Fibroblast of lung (primary cell): ENCODE data around the gene RNF150. TPM values are rescaled to one million over a fixed set of nuclear protein-coding genes. Genes with fewer than 3 reads are reported as not detected.

Source experiments
- DNase-seq, 2 donors: peaks; one replicate each; pipeline versions ENCODE4 v3.0.0 to v3.0.0-alpha.2; 2010; ENCODE audit warnings: low read depth in 2 of 2
- H2AFZ ChIP-seq: 2 replicates; pipeline ENCODE4 v1.5.1; 2012; ENCODE audit warnings: low read length, control low read depth, inconsistent platforms
- H3K27ac ChIP-seq: 2 replicates; pipeline ENCODE4 v1.5.1; 2011; ENCODE audit warnings: low read length, control low read depth; ENCODE audit not compliant: insufficient read depth
- H3K27me3 ChIP-seq: 2 replicates; pipeline ENCODE4 v1.5.1; 2011; ENCODE audit warnings: mild to moderate bottlenecking, low read length; ENCODE audit not compliant: control insufficient read depth, insufficient read depth
- H3K36me3 ChIP-seq: 2 replicates; pipeline ENCODE4 v1.5.1; 2011; ENCODE audit warnings: low read length; ENCODE audit not compliant: control insufficient read depth, insufficient read depth
- H3K4me1 ChIP-seq: 2 replicates; pipeline ENCODE4 v1.5.1; 2011; ENCODE audit warnings: low read length; ENCODE audit not compliant: control insufficient read depth, insufficient read depth; ENCODE audit errors: extremely low read depth
- H3K4me2 ChIP-seq: 2 replicates; pipeline ENCODE4 v1.5.1; 2011; ENCODE audit warnings: low read length, control low read depth; ENCODE audit not compliant: insufficient read depth; ENCODE audit errors: extremely low read depth
- H3K4me3 ChIP-seq, 4 experiments: fragments of 200-600 bp in 1 of 4; sonication (generic) in 1 of 4; replicated peaks in 1 of 4; 2 replicates each; pipeline ENCODE4 v1.5.1; 2011 to 2016; ENCODE audit warnings: low read length in 4 of 4, low read depth in 3 of 4, mild to moderate bottlenecking in 3 of 4, control low read depth in 2 of 4, inconsistent platforms in 1 of 4, mixed read lengths in 1 of 4; ENCODE audit not compliant: insufficient read depth in 1 of 4; ENCODE audit errors: control extremely low read depth in 1 of 4
- H3K79me2 ChIP-seq: 2 replicates; pipeline ENCODE4 v1.5.1; 2012; ENCODE audit warnings: mild to moderate bottlenecking, low read length, inconsistent platforms; ENCODE audit not compliant: control insufficient read depth, insufficient read depth
- H3K9ac ChIP-seq: 2 replicates; pipeline ENCODE4 v1.5.1; 2011; ENCODE audit warnings: mild to moderate bottlenecking, low read length, control low read depth; ENCODE audit not compliant: insufficient read depth
- H3K9me3 ChIP-seq: 2 replicates; pipeline ENCODE4 v1.5.1; 2012; ENCODE audit warnings: low read depth, low read length; ENCODE audit not compliant: control insufficient read depth, insufficient read depth
- H4K20me1 ChIP-seq: 2 replicates; pipeline ENCODE4 v1.5.1; 2011; ENCODE audit warnings: low read length; ENCODE audit not compliant: control insufficient read depth, insufficient read depth; ENCODE audit errors: extremely low read depth
- CTCF ChIP-seq, 2 donors: IDR thresholded peaks in 1 of 2; conservative IDR thresholded peaks in 1 of 2; 1 replicate in 1 of 2; 2 replicates in 1 of 2; pipeline ENCODE4 v1.5.1; 2011 to 2012; ENCODE audit warnings: low read length in 2 of 2, control low read depth in 1 of 2, inconsistent platforms in 1 of 2, low read depth in 1 of 2, mild to moderate bottlenecking in 1 of 2
- EZH2 ChIP-seq: IDR thresholded peaks from 2 replicates; pipeline ENCODE4 v1.5.1; 2012; ENCODE audit warnings: low read length, control low read depth, mild to moderate bottlenecking; ENCODE audit errors: missing control alignments
- polyA plus RNA-seq, 2 donors: library from polyadenylated mRNA; depleted of rRNA in 1 of 2; stranded (reverse) in 1 of 2; unstranded in 1 of 2; fragments of >200 nt; gene quantifications; 2 replicates each; pipeline ENCODE4 v1.2.1, GENCODE V29; 2011 to 2012; ENCODE audit warnings: missing spikeins in 1 of 2
- total RNA-seq: library from RNA; depleted of rRNA; stranded (reverse); fragments of >200 nt; gene quantifications from 2 replicates; pipeline ENCODE4 v1.2.1, GENCODE V29; 2014

Gene RNF150
- total and polyA plus RNA-seq, 2 donors (not counting 1 experiment from before 2014, with no cell fraction given): 0.66 to 5.6 TPM

DNA sequence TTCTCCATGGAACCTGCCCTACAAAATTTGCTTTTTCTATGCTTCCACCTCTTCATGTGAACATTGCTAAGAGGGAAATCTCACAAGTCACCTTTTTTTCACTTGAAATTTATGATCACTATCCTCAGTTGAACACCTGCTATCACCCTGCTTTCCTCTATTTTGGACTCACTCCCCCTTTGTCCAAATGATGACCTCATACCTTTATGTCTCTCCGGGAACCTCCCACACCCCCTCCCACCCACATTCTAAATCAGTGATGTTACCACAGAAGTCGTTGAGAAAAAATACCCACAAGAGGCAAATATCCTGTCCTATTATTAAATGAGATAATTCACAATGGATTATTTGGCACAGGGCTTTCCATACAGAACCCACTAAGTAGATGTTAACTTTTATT is 156.5 kb downstream of the RNF150 start:
- no peak overlapping the region for H3K27ac ChIP-seq
- no peaks in the 10 kb centered on the region for H4K20me1 ChIP-seq
- H3K4me3 ChIP-seq: no peak overlapping the region
- H3K79me2 ChIP-seq: no peaks in the 10 kb centered on the region
- no peaks in the 10 kb centered on the region for H3K36me3 ChIP-seq
- no peaks in the 10 kb centered on the region for H3K27me3 ChIP-seq
- H3K9ac ChIP-seq: no peak overlapping the region
- H3K4me2 ChIP-seq: no peak overlapping the region
- H2AFZ ChIP-seq: no peak overlapping the region
- no peaks in the 10 kb centered on the region for H3K9me3 ChIP-seq
- H3K4me1 ChIP-seq: no peaks in the 10 kb centered on the region
- TF ChIP-seq CTCF (conservative IDR thresholded peaks at IDR 0.05 in 1 of 2, IDR thresholded peaks at IDR 0.05 in 1 of 2; ENCODE audit: low read depth in 1 of 2, low read length in 2 of 2) (no peak), EZH2 (no peak)
- peak in 1 of 2 donors; percentile 20 for DNase-seq

- Histone ChIP-seq H3K9me3 (no peaks in the 10 kb centered on the region), H3K27ac (no peak overlapping the region), H4K20me1 (no peaks in the 10 kb centered on the region), H2AFZ (no peak overlapping the region), H3K4me3 (no peak overlapping the region), H3K27me3 (no peaks in the 10 kb centered on the region), H3K36me3 (no peaks in the 10 kb centered on the region), H3K4me2 (no peak overlapping the region), H3K4me1 (no peaks in the 10 kb centered on the region), H3K79me2 (no peaks in the 10 kb centered on the region), H3K9ac (no peak overlapping the region)
- no peak for DNase-seq
- TF ChIP-seq CTCF (conservative IDR thresholded peaks at IDR 0.05 in 1 of 2, IDR thresholded peaks at IDR 0.05 in 1 of 2; ENCODE audit: low read depth in 1 of 2, low read length in 2 of 2) (no peak), EZH2 (no peak)
Observed at GRCh38 chr4:140971077-140971792, 162.0 kb downstream of the RNF150 start.

- no peaks in the 10 kb centered on the region for H3K4me1 ChIP-seq
- H3K79me2 ChIP-seq: no peaks in the 10 kb centered on the region
- TF ChIP-seq CTCF (conservative IDR thresholded peaks at IDR 0.05 in 1 of 2, IDR thresholded peaks at IDR 0.05 in 1 of 2; ENCODE audit: low read depth in 1 of 2, low read length in 2 of 2) (no peak), EZH2 (no peak)
- no peaks in the 10 kb centered on the region for H4K20me1 ChIP-seq
- H3K27ac ChIP-seq: no peak overlapping the region
- H3K9me3 ChIP-seq: no peaks in the 10 kb centered on the region
- DNase-seq: no peak
- no peak overlapping the region for H3K4me3 ChIP-seq
- no peaks in the 10 kb centered on the region for H3K27me3 ChIP-seq
- no peak overlapping the region for H2AFZ ChIP-seq
- no peaks in the 10 kb centered on the region for H3K36me3 ChIP-seq
- H3K9ac ChIP-seq: no peak overlapping the region
- H3K4me2 ChIP-seq: no peak overlapping the region
Observed at GRCh38 chr4:140969296-140969695, 164.0 kb downstream of the RNF150 start.
